Psoas muscle (tissue), 8 donors: ENCODE measurements around the gene DRAXIN. TPM values are rescaled to one million over a fixed set of nuclear protein-coding genes. Genes with fewer than 3 reads are reported as not detected.

Experiments
- ATAC-seq, 4 donors: fragments of 200-7000 bp; cut with Tn5 transposase; one replicate each; pipeline ENCODE4 v1.9.1; 2020; ENCODE audit warnings: moderate library complexity in 3 of 4, mild to moderate bottlenecking in 2 of 4
- DNase-seq, 2 donors: peaks; one replicate each; pipeline ENCODE4 v3.0.0-alpha.2; 2020
- H3K27ac ChIP-seq: fragments of 200-600 bp; one replicate; pipeline ENCODE4 v1.8.0; 2022
- H3K27me3 ChIP-seq, 3 donors: fragments of 200-600 bp in 1 of 3; one replicate each; pipeline versions ENCODE4 v1.6.1 to v1.8.0; 2013 to 2022; ENCODE audit warnings: low read length in 2 of 3, mild to moderate bottlenecking in 2 of 3, moderate library complexity in 1 of 3; ENCODE audit not compliant: insufficient read depth in 3 of 3
- H3K36me3 ChIP-seq, 2 donors: fragments of 200-600 bp in 1 of 2; one replicate each; pipeline versions ENCODE4 v1.6.1 to v1.8.0; 2013 to 2022; ENCODE audit warnings: low read depth in 1 of 2, mild to moderate bottlenecking in 1 of 2, moderate library complexity in 1 of 2; ENCODE audit not compliant: insufficient read depth in 1 of 2
- H3K4me1 ChIP-seq: fragments of 200-600 bp; one replicate; pipeline ENCODE4 v1.8.0; 2022
- H3K4me3 ChIP-seq: fragments of 200-600 bp; one replicate; pipeline ENCODE4 v1.8.0; 2022; ENCODE audit warnings: mild to moderate bottlenecking
- H3K9me3 ChIP-seq: fragments of 200-600 bp; one replicate; pipeline ENCODE4 v1.8.0; 2022
- CTCF ChIP-seq: fragments of 200-600 bp; IDR thresholded peaks from one replicate; pipeline ENCODE4 v1.8.0; 2022; ENCODE audit warnings: antibody characterized with exemption
- WGBS, 3 donors: extraction: QIAGEN DNeasy Blood & Tissue Kit; methylation state at CpG; one replicate each; pipeline versions ENCODE4 v1.1.6 to v1.1.7; 2013; 5-methylcytosine and 5-hydroxymethylcytosine counted together
- intact Hi-C, 2 donors: fragments of 100-400 bp; cut with DNase I; formaldehyde crosslinking; loops; one replicate each; pipeline versions ENCODE4 v1.11.0 to v1.14.2; 2022
- polyA plus RNA-seq, 3 donors: library from polyadenylated mRNA; stranded (reverse); fragments of 200-250 nt; gene quantifications; one replicate each; pipeline ENCODE4 v1.2.3, GENCODE V29; 2013
- total RNA-seq, 4 donors: library from RNA; stranded (reverse); fragmentation: NEBNext Ultra II Directional in 2 of 4; extraction: Animal tissue kit (Norgen Biotek cat#: 25700) in 2 of 4; gene quantifications; one replicate each; pipeline versions ENCODE4 v1.2.1 to v1.2.4, GENCODE V29; 2021 to 2023
- donor health status: healthy with polysubstance abuse.
- donor health status: DM: no; HTN: no; CAD: no; lungs with moderate emphysema.
- donor health status: Bipolar disorder and iron deficiency.
- donor health status: healthy.
- donor health status: DM: yes; HTN: yes; CAD: no.
- donor health status: DM: no; HTN: no; CAD: no.
- donor health status: DM: no; HTN: no; CAD: no.
- donor health status: DM: yes; HTN: yes; CAD: no.

Gene DRAXIN
- total and polyA plus RNA-seq, 7 donors, result 0.01 to 0.65 (median 0.04) TPM; not detected in 4

GRCh38 chr1:11705596-11705995 is 14.1 kb downstream of the DRAXIN start:
- no peak overlapping the region for H3K4me3 ChIP-seq
- H3K27ac ChIP-seq, result no peak overlapping the region
- TF ChIP-seq CTCF, result no peak
- peaks cover 6% of the 10 kb centered on the region for H3K4me1 ChIP-seq
- peaks cover 0 to 36% (median 15%) of the 10 kb centered on the region in 3 donors for H3K27me3 ChIP-seq
- DNase-seq (no peak), ATAC-seq (no peak)
- no peaks in the 10 kb centered on the region for H3K9me3 ChIP-seq
- H3K36me3 ChIP-seq, result no peaks in the 10 kb centered on the region
- 80 to 87% (median 82%) methylated on average over 9 of the region's 9 CpGs for WGBS, 3 donors
- intact Hi-C loops, result no loop called here

GRCh38 chr1:11706292-11706691 is 14.8 kb downstream of the DRAXIN start:
- no peaks in the 10 kb centered on the region for H3K36me3 ChIP-seq
- H3K27me3 ChIP-seq, result peaks cover 0 to 32% (median 15%) of the 10 kb centered on the region in 3 donors
- H3K4me3 ChIP-seq, result no peak overlapping the region
- no peak overlapping the region for H3K27ac ChIP-seq
- no peak for TF ChIP-seq CTCF
- no peak for ATAC-seq
- H3K4me1 ChIP-seq, result peaks cover 2% of the 10 kb centered on the region
- intact Hi-C loops, result no loop called here
- H3K9me3 ChIP-seq, result no peaks in the 10 kb centered on the region
- 89 to 94% (median 92%) methylated on average over 14 of the region's 14 CpGs for WGBS, 3 donors
- no peak for DNase-seq

- intact Hi-C loops, result no loop called here
- H3K36me3 ChIP-seq, result no peaks in the 10 kb centered on the region
- 23 to 26% (median 23%) methylated on average over 17 of the region's 17 CpGs for WGBS, 3 donors
- TF ChIP-seq CTCF, result no peak
- ATAC-seq, result peak; percentile 73 to 83 (median 79)
- H3K4me3 ChIP-seq, result no peak overlapping the region
- no peak overlapping the region for H3K27ac ChIP-seq
- peaks cover 0 to 20% (median 17%) of the 10 kb centered on the region in 3 donors for H3K27me3 ChIP-seq
- peak; percentile 46 to 63 for DNase-seq
- no peaks in the 10 kb centered on the region for H3K9me3 ChIP-seq
- H3K4me1 ChIP-seq, result no peaks in the 10 kb centered on the region
These were observed 16.2 kb downstream of the DRAXIN start for GRCh38 chr1:11707621-11708276.

- no peak for TF ChIP-seq CTCF
- Histone ChIP-seq H3K9me3 (no peaks in the 10 kb centered on the region), H3K4me3 (no peak overlapping the region), H3K4me1 (no peaks in the 10 kb centered on the region), H3K36me3 (no peaks in the 10 kb centered on the region), H3K27me3 (peaks cover 0 to 11% (median 10%) of the 10 kb centered on the region in 3 donors), H3K27ac (no peak overlapping the region)
- no peak for DNase-seq
- intact Hi-C loops, result no loop called here
- WGBS, 3 donors, result 68 to 79% (median 70%) methylated on average over 11 of the region's 11 CpGs
- ATAC-seq, result peak in 1 of 4 donors; percentile 50
These were observed 17.2 kb downstream of the DRAXIN start for GRCh38 chr1:11708554-11709350.
